Heart left ventricle (tissue), 13 donors: ENCODE data around the gene FBXW5.

Source experiments
- CTCF ChIP-seq, 12 donors: fragments of 200-600 bp; sonication (generic) in 4 of 12; IDR thresholded peaks; one replicate each; pipeline versions ENCODE4 v1.5.0 to v1.8.0; 2018 to 2022; ENCODE audit warnings: antibody characterized with exemption in 12 of 12, mild to moderate bottlenecking in 5 of 12
- POLR2A ChIP-seq, 2 donors: fragments of 450-650 bp; IDR thresholded peaks; one replicate each; pipeline ENCODE4 v1.6.1; 2017; ENCODE audit warnings: antibody characterized with exemption in 2 of 2, mild to moderate bottlenecking in 2 of 2, moderate library complexity in 2 of 2
- donor health status: ischemic (EF 13 %, LVEDD 7.1; RV severe dilation, severe dysfunction).
- donor health status: DM: no; HTN: yes; CAD: no.
- donor health status: DM: no; HTN: no; CAD: no.
- donor health status: ischemic (EF 25% LVEDD 6.9; RV normal size, moderate dysfunction).
- donor health status: ischemic (EF 25% LVEDD 5.7; RV mildly dilated, moderate dysfunction).
- donor health status: ischemic (EF 35%, LVEDD 5.7; RV mildly dilated, moderate dysfunction).
- donor health status: nonischemic (EF 11% LVEDD 7.7; RV severe dilation, severe dysfunction).
- donor health status: DM: yes; HTN: yes; CAD: no.
- donor health status: PGD.
- donor health status: ischemic (EF 29% LVEDD 5.4; RV normal size, mild dysfunction).
- donor health status: nonischemic (EF 23%, LVEDD 6.1; RV moderate dilation, normal function).

DNA sequence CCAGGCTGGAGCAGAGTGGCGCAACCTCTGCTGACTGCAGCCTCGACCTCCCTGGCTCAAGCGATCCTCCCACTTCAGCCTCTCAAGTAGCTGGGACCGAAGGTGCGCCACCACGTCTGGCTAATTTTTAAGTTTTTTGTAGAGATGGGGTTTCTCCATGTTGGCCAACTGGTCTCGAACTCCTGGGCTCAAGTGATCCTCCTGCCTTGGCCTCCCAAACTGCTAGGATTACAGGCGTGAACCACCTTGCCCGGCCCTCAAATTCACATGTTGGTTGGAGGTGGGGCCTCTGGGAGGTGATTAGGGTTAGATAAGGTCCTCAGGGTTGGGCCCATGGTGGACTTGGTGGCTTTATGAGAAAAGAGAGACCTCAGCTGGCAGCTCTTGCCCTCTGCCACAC, 17.6 kb upstream of the FBXW5 start:
- no peak for TF ChIP-seq CTCF (IDR thresholded peaks at IDR 0.05)
- no peak for TF ChIP-seq POLR2A (IDR thresholded peaks at IDR 0.05)
